Trophoblast cell (in vitro differentiated cells and primary cell): ENCODE results near the gene FSTL1.
"Not testable (repeated sequence)": the region's sequence is repeated elsewhere in the genome, so short reads cannot be mapped to it uniquely, and the experiment has no call there.

Experiments used
- DNase-seq, 2 donors: peaks; one replicate each; pipeline ENCODE4 v3.0.0-alpha.2; 2016
- H2AFZ ChIP-seq: 2 replicates; pipeline ENCODE4 v1.6.1; 2013; ENCODE audit warnings: low read length, moderate library complexity, mild to moderate bottlenecking; ENCODE audit not compliant: insufficient read depth, poor library complexity
- H2AK5ac ChIP-seq: 2 replicates; pipeline ENCODE4 v1.6.1; 2013; ENCODE audit warnings: mild to moderate bottlenecking, low read length
- H2BK120ac ChIP-seq: 2 replicates; pipeline ENCODE4 v1.6.1; 2013; ENCODE audit warnings: low read length, mild to moderate bottlenecking, moderate library complexity; ENCODE audit not compliant: insufficient read depth, poor library complexity
- H2BK12ac ChIP-seq: 2 replicates; pipeline ENCODE4 v1.6.1; 2013; ENCODE audit warnings: mild to moderate bottlenecking, low read length, moderate library complexity
- H2BK5ac ChIP-seq: 2 replicates; pipeline ENCODE4 v1.6.1; 2013; ENCODE audit warnings: low read length, low read depth, moderate library complexity, mild to moderate bottlenecking; ENCODE audit not compliant: poor library complexity
- H3K14ac ChIP-seq: 2 replicates; pipeline ENCODE4 v1.6.1; 2013; ENCODE audit warnings: mild to moderate bottlenecking, low read length
- H3K18ac ChIP-seq: 2 replicates; pipeline ENCODE4 v1.6.1; 2013; ENCODE audit warnings: mild to moderate bottlenecking, low read length
- H3K23ac ChIP-seq: 2 replicates; pipeline ENCODE4 v1.6.1; 2013; ENCODE audit warnings: low read length
- H3K27ac ChIP-seq: 2 replicates; pipeline ENCODE4 v1.5.1; 2013; ENCODE audit warnings: low read depth, mild to moderate bottlenecking, inconsistent platforms, low read length, moderate library complexity
- H3K27me3 ChIP-seq: 2 replicates; pipeline ENCODE4 v1.6.1; 2013; ENCODE audit warnings: inconsistent platforms, mild to moderate bottlenecking, low read length, moderate library complexity; ENCODE audit not compliant: insufficient read depth
- H3K36me3 ChIP-seq, 2 experiments: 1 replicate in 1 of 2; 2 replicates in 1 of 2; pipeline ENCODE4 v1.6.1; 2013; ENCODE audit warnings: low read length in 2 of 2, mild to moderate bottlenecking in 2 of 2, moderate library complexity in 1 of 2; ENCODE audit not compliant: insufficient read depth in 2 of 2, control insufficient read depth in 1 of 2
- H3K4ac ChIP-seq: 2 replicates; pipeline ENCODE4 v1.6.1; 2013; ENCODE audit warnings: low read depth, mild to moderate bottlenecking, low read length, moderate library complexity
- H3K4me1 ChIP-seq, 2 experiments: 1 replicate in 1 of 2; 2 replicates in 1 of 2; pipeline ENCODE4 v1.6.1; 2013; ENCODE audit warnings: low read length in 2 of 2, mild to moderate bottlenecking in 2 of 2, moderate library complexity in 1 of 2; ENCODE audit not compliant: insufficient read depth in 2 of 2, control insufficient read depth in 1 of 2
- H3K4me2 ChIP-seq: 2 replicates; pipeline ENCODE4 v1.6.1; 2013; ENCODE audit warnings: inconsistent platforms, mild to moderate bottlenecking, low read length, moderate library complexity
- H3K4me3 ChIP-seq: 2 replicates; pipeline ENCODE4 v1.5.1; 2013; ENCODE audit warnings: mild to moderate bottlenecking, low read depth, low read length, inconsistent platforms
- H3K79me1 ChIP-seq: one replicate; pipeline ENCODE4 v1.6.1; 2013; ENCODE audit warnings: low read length
- H3K79me2 ChIP-seq: 2 replicates; pipeline ENCODE4 v1.6.1; 2013; ENCODE audit warnings: low read length, mild to moderate bottlenecking; ENCODE audit not compliant: control insufficient read depth, insufficient read depth, poor library complexity
- H3K9ac ChIP-seq: 2 replicates; pipeline ENCODE4 v1.6.1; 2013; ENCODE audit warnings: mild to moderate bottlenecking, low read length
- H3K9me3 ChIP-seq: 2 replicates; pipeline ENCODE4 v1.6.1; 2013; ENCODE audit warnings: low read depth, mild to moderate bottlenecking, control low read depth, inconsistent platforms, low read length; ENCODE audit not compliant: insufficient read depth
- H4K12ac ChIP-seq: 2 replicates; pipeline ENCODE4 v1.6.1; 2013; ENCODE audit warnings: low read depth, mild to moderate bottlenecking, low read length, moderate library complexity
- H4K8ac ChIP-seq: 2 replicates; pipeline ENCODE4 v1.6.1; 2013; ENCODE audit warnings: low read depth, mild to moderate bottlenecking, low read length, moderate library complexity
- H4K91ac ChIP-seq: one replicate; pipeline ENCODE4 v1.6.1; 2013; ENCODE audit warnings: low read depth, mild to moderate bottlenecking, low read length, moderate library complexity
- WGBS: extraction: QIAGEN DNeasy Blood & Tissue Kit; methylation state at CpG from one replicate; pipeline ENCODE4 v1.1.7; 2013; ENCODE audit warnings: missing lambda C conversion rate; ENCODE audit not compliant: insufficient read length, insufficient coverage; ENCODE audit errors: extremely low coverage; 5-methylcytosine and 5-hydroxymethylcytosine counted together

FSTL1 gene

GRCh38 chr3:120377948-120378347 is 72.8 kb downstream of the FSTL1 start:
- H3K23ac ChIP-seq, H2BK12ac ChIP-seq, H3K4me2 ChIP-seq, H2AFZ ChIP-seq, DNase-seq, H3K27me3 ChIP-seq, H4K12ac ChIP-seq, H3K79me2 ChIP-seq, H3K36me3 ChIP-seq, H2AK5ac ChIP-seq, H4K91ac ChIP-seq, H3K4me3 ChIP-seq, H3K9me3 ChIP-seq, H3K4me1 ChIP-seq, H2BK120ac ChIP-seq, H3K79me1 ChIP-seq, H3K27ac ChIP-seq, H3K4ac ChIP-seq, H4K8ac ChIP-seq, H3K18ac ChIP-seq, H3K9ac ChIP-seq, H2BK5ac ChIP-seq, H3K14ac ChIP-seq: not testable (repeated sequence)
- WGBS: no CpG with 5 or more reads among the region's 12 CpGs

DNA sequence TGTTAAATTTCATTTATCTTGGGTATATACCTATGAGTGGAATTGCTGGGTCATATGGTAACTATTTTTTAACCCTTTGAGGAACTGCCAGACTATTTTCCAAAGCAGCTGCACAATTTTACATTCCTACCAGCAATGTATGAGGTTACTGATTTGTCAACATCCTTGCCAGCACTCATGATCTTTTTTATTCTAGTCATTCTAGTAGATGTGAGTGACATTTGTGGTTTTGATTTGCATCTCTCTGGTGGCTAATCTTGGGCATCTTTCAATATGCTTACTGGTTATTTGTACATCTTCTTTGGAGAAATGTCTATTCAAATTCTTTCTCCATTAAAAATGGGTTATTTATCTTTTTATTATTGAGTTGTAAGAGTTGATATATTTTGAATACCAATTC is 80.3 kb downstream of the FSTL1 start:
- no peaks in the 10 kb centered on the region for H3K79me2 ChIP-seq
- no peak overlapping the region for H4K8ac ChIP-seq
- H3K9ac ChIP-seq: no peak overlapping the region
- H3K23ac ChIP-seq: no peak overlapping the region
- no peak for DNase-seq
- H3K4ac ChIP-seq: no peak overlapping the region
- H3K4me3 ChIP-seq: no peak overlapping the region
- H3K36me3 ChIP-seq: no peaks in the 10 kb centered on the region
- H3K9me3 ChIP-seq: no peaks in the 10 kb centered on the region
- H3K79me1 ChIP-seq: no peaks in the 10 kb centered on the region
- no peak overlapping the region for H2AK5ac ChIP-seq
- no peak overlapping the region for H4K12ac ChIP-seq
- H2BK5ac ChIP-seq: no peak overlapping the region
- no peak overlapping the region for H4K91ac ChIP-seq
- H2BK120ac ChIP-seq: no peak overlapping the region
- H3K27me3 ChIP-seq: no peaks in the 10 kb centered on the region
- H3K27ac ChIP-seq: no peak overlapping the region
- H3K18ac ChIP-seq: no peak overlapping the region
- no peak overlapping the region for H3K14ac ChIP-seq
- H2AFZ ChIP-seq: no peak overlapping the region
- no peak overlapping the region for H3K4me2 ChIP-seq
- no peaks in the 10 kb centered on the region for H3K4me1 ChIP-seq
- no peak overlapping the region for H2BK12ac ChIP-seq

- H2BK12ac ChIP-seq: no peak overlapping the region
- no peak overlapping the region for H4K91ac ChIP-seq
- WGBS: no CpG with 5 or more reads among the region's 2 CpGs
- H3K27me3 ChIP-seq: no peaks in the 10 kb centered on the region
- H3K4me3 ChIP-seq: no peak overlapping the region
- no peak overlapping the region for H2AFZ ChIP-seq
- H3K23ac ChIP-seq: no peak overlapping the region
- no peak overlapping the region for H3K18ac ChIP-seq
- H4K8ac ChIP-seq: no peak overlapping the region
- H3K9me3 ChIP-seq: no peaks in the 10 kb centered on the region
- no peak overlapping the region for H3K4ac ChIP-seq
- no peak overlapping the region for H2BK120ac ChIP-seq
- no peaks in the 10 kb centered on the region for H3K36me3 ChIP-seq
- H3K79me1 ChIP-seq: no peaks in the 10 kb centered on the region
- no peak overlapping the region for H3K14ac ChIP-seq
- no peak overlapping the region for H3K27ac ChIP-seq
- no peak overlapping the region for H4K12ac ChIP-seq
- DNase-seq: no peak
- no peaks in the 10 kb centered on the region for H3K79me2 ChIP-seq
- H3K4me2 ChIP-seq: no peak overlapping the region
- no peaks in the 10 kb centered on the region for H3K4me1 ChIP-seq
- no peak overlapping the region for H3K9ac ChIP-seq
- no peak overlapping the region for H2AK5ac ChIP-seq
- no peak overlapping the region for H2BK5ac ChIP-seq
Measured at GRCh38 chr3:120369037-120369467, 81.7 kb downstream of the FSTL1 start.

DNA sequence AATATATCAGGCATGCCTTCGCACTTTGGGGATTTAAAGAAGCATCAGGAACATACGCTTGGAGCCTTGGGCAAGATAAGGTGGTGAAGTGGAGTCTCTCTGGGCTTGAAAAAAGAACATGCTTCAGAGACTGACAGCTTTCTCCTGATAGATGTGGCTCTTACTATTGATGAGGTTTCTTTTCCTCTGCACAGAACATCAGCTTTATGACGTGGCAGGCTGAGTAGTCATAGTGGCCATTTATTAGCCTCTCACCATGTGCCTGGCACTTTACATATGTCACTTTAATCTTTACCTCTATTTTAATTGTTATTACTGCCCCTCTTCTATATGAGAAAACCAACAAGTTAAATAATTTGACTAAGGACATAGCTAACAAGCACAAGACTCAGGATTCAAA is 82.6 kb downstream of the FSTL1 start:
- H2BK5ac ChIP-seq: no peak overlapping the region
- H3K9me3 ChIP-seq: no peaks in the 10 kb centered on the region
- H2AFZ ChIP-seq: no peak overlapping the region
- H3K4ac ChIP-seq: no peak overlapping the region
- no CpG with 5 or more reads among the region's 3 CpGs for WGBS
- H3K79me2 ChIP-seq: no peaks in the 10 kb centered on the region
- H3K9ac ChIP-seq: no peak overlapping the region
- H3K14ac ChIP-seq: no peak overlapping the region
- H3K27ac ChIP-seq: no peak overlapping the region
- no peak overlapping the region for H2BK12ac ChIP-seq
- DNase-seq: no peak
- no peak overlapping the region for H4K12ac ChIP-seq
- H3K27me3 ChIP-seq: no peaks in the 10 kb centered on the region
- no peak overlapping the region for H3K23ac ChIP-seq
- no peak overlapping the region for H4K8ac ChIP-seq
- no peak overlapping the region for H4K91ac ChIP-seq
- H3K36me3 ChIP-seq: no peaks in the 10 kb centered on the region
- H3K79me1 ChIP-seq: no peaks in the 10 kb centered on the region
- no peak overlapping the region for H3K4me2 ChIP-seq
- H3K18ac ChIP-seq: no peak overlapping the region
- no peaks in the 10 kb centered on the region for H3K4me1 ChIP-seq
- no peak overlapping the region for H2BK120ac ChIP-seq
- H3K4me3 ChIP-seq: no peak overlapping the region
- H2AK5ac ChIP-seq: no peak overlapping the region
